Measurements from ENCODE around the gene EFCAB5. TPM values are rescaled to one million over a fixed set of nuclear protein-coding genes. Genes with fewer than 3 reads are reported as not detected.
"Not testable (repeated sequence)": the region's sequence is repeated elsewhere in the genome, so short reads cannot be mapped to it uniquely, and the experiment has no call there.

Gene EFCAB5
- total and polyA plus RNA-seq, 2 donors (not counting 1 experiment from before 2014, with no cell fraction given) = 0.54 to 3.0 TPM

DNA sequence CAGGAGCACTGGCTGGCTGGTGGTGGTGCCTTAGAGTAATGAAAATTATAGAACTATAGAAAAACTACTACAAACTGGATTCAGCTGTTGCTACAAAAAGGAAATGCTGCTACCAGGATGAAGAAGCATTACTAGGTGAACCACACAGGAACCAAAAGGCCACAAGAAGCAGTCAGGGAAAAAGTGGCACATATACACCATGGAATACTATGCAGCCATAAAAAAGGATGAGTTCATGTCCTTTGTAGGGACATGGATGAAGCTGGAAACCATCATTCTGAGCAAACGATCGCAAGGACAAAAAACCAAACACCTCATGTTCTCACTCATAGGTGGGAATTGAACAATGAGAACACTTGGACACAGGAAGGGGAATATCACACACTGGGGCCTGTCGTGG lies 5.5 kb upstream of the EFCAB5 start:
- H3K4me2 ChIP-seq (replicated peaks; ENCODE audit: low read depth, low read length, poor library complexity, severe bottlenecking); H3K9ac ChIP-seq (ENCODE audit: low read length); H3K9me3 Mint-ChIP-seq (ENCODE audit: insufficient read depth); H3K27ac Mint-ChIP-seq; H3K27ac ChIP-seq (ENCODE audit: low read length in 2 of 2); H3K79me2 ChIP-seq (ENCODE audit: control insufficient read depth, insufficient read depth, low read length); H3K27me3 ChIP-seq (replicated peaks in 1 of 4; ENCODE audit: control extremely low read depth in 1 of 4, control insufficient read depth in 3 of 4, insufficient read depth in 4 of 4, low read length in 3 of 4); H3K4me3 ChIP-seq (ENCODE audit: control extremely low read depth in 1 of 5, extremely low read depth in 1 of 5, insufficient read depth in 1 of 5, low read depth in 2 of 5, low read length in 4 of 5); H3K4me3 Mint-ChIP-seq; DNase-seq; H3K4me1 Mint-ChIP-seq; H3K27me3 Mint-ChIP-seq; ATAC-seq (ENCODE audit: low read depth); POLR2A ChIA-PET; intact Hi-C loops (cut with micrococcal nuclease); H3K36me3 ChIP-seq (replicated peaks in 1 of 2; ENCODE audit: control extremely low read depth in 1 of 2, control insufficient read depth in 1 of 2, extremely low read depth in 1 of 2, insufficient read depth in 2 of 2, low read length in 1 of 2); H3K9me3 ChIP-seq (ENCODE audit: control extremely low read depth in 1 of 3, control insufficient read depth in 2 of 3, insufficient read depth in 1 of 3, low read length in 2 of 3); H2AFZ ChIP-seq (ENCODE audit: insufficient read depth, low read depth, low read length, poor library complexity, severe bottlenecking); H4K20me1 ChIP-seq (ENCODE audit: control insufficient read depth, insufficient read depth, low read length, poor library complexity, severe bottlenecking): not testable (repeated sequence)
- CTCF ChIA-PET = interaction anchor here (11.3 kb wide), 1 partner anchor 128 kb away, joined by 359 read pairs; no protein-coding TSS in a partner anchor
- no CpG with 5 or more reads among the region's 3 CpGs for WGBS (ENCODE audit: insufficient coverage)
- peaks cover 9 to 11% of the 10 kb centered on the region in 2 donors for H3K4me1 ChIP-seq (ENCODE audit: control insufficient read depth in 2 of 2, insufficient read depth in 2 of 2, low read length in 2 of 2)

DNA sequence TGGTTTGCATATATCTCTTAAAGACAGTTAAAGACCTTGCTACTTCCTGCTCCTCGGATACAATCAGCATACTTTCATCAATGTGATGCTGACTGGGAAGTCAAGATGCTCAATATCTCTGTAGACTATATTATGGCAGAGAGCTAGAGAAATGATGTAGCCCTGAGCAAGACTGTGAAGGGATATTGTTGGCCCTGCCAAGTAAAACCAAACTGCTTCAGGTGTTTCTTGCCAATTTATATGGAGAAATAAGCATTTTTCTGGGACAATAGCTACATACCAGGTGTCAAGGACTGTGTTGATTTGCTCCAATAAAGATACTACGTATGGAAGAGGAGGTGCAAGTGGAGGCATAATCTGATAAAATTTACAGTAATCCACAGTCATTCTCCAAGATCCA lies 4.7 kb upstream of the EFCAB5 start:
- POLR2A ChIA-PET = no interaction called here
- Mint-ChIP-seq H3K9me3 (ENCODE audit: insufficient read depth) (no peaks in the 10 kb centered on the region), H3K27ac (no peak overlapping the region), H3K4me1 (peaks cover 3% of the 10 kb centered on the region), H3K4me3 (no peak overlapping the region), H3K27me3 (no peaks in the 10 kb centered on the region)
- Histone ChIP-seq H3K36me3 (replicated peaks in 1 of 2; ENCODE audit: control extremely low read depth in 1 of 2, control insufficient read depth in 1 of 2, extremely low read depth in 1 of 2, insufficient read depth in 2 of 2, low read length in 1 of 2) (no peaks in the 10 kb centered on the region), H3K27me3 (replicated peaks in 1 of 4; ENCODE audit: control extremely low read depth in 1 of 4, control insufficient read depth in 3 of 4, insufficient read depth in 4 of 4, low read length in 3 of 4) (no peaks in the 10 kb centered on the region), H3K9ac (ENCODE audit: low read length) (no peak overlapping the region), H4K20me1 (ENCODE audit: control insufficient read depth, insufficient read depth, low read length, poor library complexity, severe bottlenecking) (no peaks in the 10 kb centered on the region), H3K4me2 (replicated peaks; ENCODE audit: low read depth, low read length, poor library complexity, severe bottlenecking) (no peak overlapping the region), H2AFZ (ENCODE audit: insufficient read depth, low read depth, low read length, poor library complexity, severe bottlenecking) (no peak overlapping the region), H3K27ac (ENCODE audit: low read length in 2 of 2) (no peak overlapping the region), H3K79me2 (ENCODE audit: control insufficient read depth, insufficient read depth, low read length) (no peaks in the 10 kb centered on the region), H3K4me3 (ENCODE audit: control extremely low read depth in 1 of 5, extremely low read depth in 1 of 5, insufficient read depth in 1 of 5, low read depth in 2 of 5, low read length in 4 of 5) (no peak overlapping the region), H3K9me3 (ENCODE audit: control extremely low read depth in 1 of 3, control insufficient read depth in 2 of 3, insufficient read depth in 1 of 3, low read length in 2 of 3) (no peaks in the 10 kb centered on the region), H3K4me1 (ENCODE audit: control insufficient read depth in 2 of 2, insufficient read depth in 2 of 2, low read length in 2 of 2) (peaks cover 3% of the 10 kb centered on the region in 2 donors)
- TF ChIP-seq EZH2 (IDR thresholded peaks at IDR 0.05; ENCODE audit: borderline replicate concordance, insufficient read depth, low read depth, low read length, poor library complexity, severe bottlenecking) = no peak
- no peak for TF ChIP-seq CTCF (IDR thresholded peaks at IDR 0.05)
- intact Hi-C loops (cut with micrococcal nuclease) = no loop called here
- no peak for DNase-seq
- no CpG with 5 or more reads among the region's 2 CpGs for WGBS (ENCODE audit: insufficient coverage)
- ATAC-seq (ENCODE audit: low read depth) = no peak
- CTCF ChIA-PET = interaction anchor here (1.0 to 11.3 kb wide), 3 partner anchors 11 to 129 kb away, joined by 3 to 359 read pairs (median 3); no protein-coding TSS in a partner anchor
